Right renal pelvis (tissue), 4 donors: ENCODE results near the gene GAGE12H. TPM values are rescaled to one million over a fixed set of nuclear protein-coding genes. Genes with fewer than 3 reads are reported as not detected.
"Not testable (repeated sequence)": the region's sequence is repeated elsewhere in the genome, so short reads cannot be mapped to it uniquely, and the experiment has no call there.

Source experiments
- DNase-seq, 4 donors: peaks; one replicate each; pipeline ENCODE4 v3.0.0-alpha.2; 2013; ENCODE audit warnings: low read depth in 4 of 4, low spot score in 3 of 4, missing footprints in 1 of 4
- polyA plus RNA-seq, 4 donors: library from polyadenylated mRNA; unstranded; fragments of 120-200 nt; gene quantifications; one replicate each; pipeline ENCODE4 v1.2.1, GENCODE V29; 2013; ENCODE audit not compliant: insufficient read length in 4 of 4

Gene GAGE12H
- polyA plus RNA-seq: not detected

- not testable (repeated sequence) for DNase-seq
Measured at GRCh38 chrX:49579649-49580048, at the start of gene GAGE12H. GAGE12H (plus strand) TSS chrX:49579949; CDS start chrX:49581104, 1,155 bp downstream.

- DNase-seq: not testable (repeated sequence)
Measured at GRCh38 chrX:49531877-49532276, 47.9 kb upstream of the GAGE12H start, which contains the start of gene GAGE12C. GAGE12C (plus strand) TSS chrX:49532177; CDS start chrX:49533332, 1,155 bp downstream.

GRCh38 chrX:49541433-49541832 lies 38.3 kb upstream of the GAGE12H start, which contains the start of gene GAGE12D:
GAGE12D (plus strand) TSS chrX:49541733; CDS start chrX:49542888, 1,155 bp downstream.
- DNase-seq: not testable (repeated sequence)

GRCh38 chrX:49550989-49551388 lies 28.8 kb upstream of the GAGE12H start, which contains the start of gene GAGE12E:
GAGE12E (plus strand) TSS chrX:49551289; CDS start chrX:49552444, 1,155 bp downstream.
- DNase-seq: not testable (repeated sequence)

- DNase-seq: not testable (repeated sequence)
Measured at GRCh38 chrX:49560542-49560941, 19.2 kb upstream of the GAGE12H start, which contains the start of gene GAGE12F. GAGE12F (plus strand) TSS chrX:49560842; CDS start chrX:49561997, 1,155 bp downstream.

GRCh38 chrX:49568728-49569127 lies 11.0 kb upstream of the GAGE12H start:
- DNase-seq: not testable (repeated sequence)

- DNase-seq: not testable (repeated sequence)
Measured at GRCh38 chrX:49569152-49569551, 10.6 kb upstream of the GAGE12H start.

- not testable (repeated sequence) for DNase-seq
Measured at GRCh38 chrX:49570100-49570499, 9.6 kb upstream of the GAGE12H start, which contains the start of gene GAGE12G. GAGE12G (plus strand) TSS chrX:49570400; CDS start chrX:49571555, 1,155 bp downstream.

GRCh38 chrX:49589196-49589595 lies 9.4 kb downstream of the GAGE12H start, which contains the start of gene GAGE2A:
GAGE2A (plus strand) TSS chrX:49589496; CDS start chrX:49590651, 1,155 bp downstream.
- DNase-seq: not testable (repeated sequence)

- DNase-seq: not testable (repeated sequence)
Measured at GRCh38 chrX:49589769-49590478, 10.2 kb downstream of the GAGE12H start.

- not testable (repeated sequence) for DNase-seq
Measured at GRCh38 chrX:49590488-49590887, 10.7 kb downstream of the GAGE12H start.

GRCh38 chrX:49598720-49599119 lies 19.0 kb downstream of the GAGE12H start, which contains the start of gene GAGE1:
GAGE1 (plus strand) TSS chrX:49599020; CDS start chrX:49600175, 1,155 bp downstream.
- DNase-seq: not testable (repeated sequence)

GRCh38 chrX:49610718-49611310 lies 31.1 kb downstream of the GAGE12H start:
- DNase-seq: no peak

- no peak for DNase-seq
Measured at GRCh38 chrX:49618574-49618973, 38.8 kb downstream of the GAGE12H start.

- DNase-seq: no peak
Measured at GRCh38 chrX:49627086-49627777, 47.5 kb downstream of the GAGE12H start.

Other genes with a start within 250 kb of the GAGE12H start
- not detected for gene GAGE13, start 248.4 kb upstream of the GAGE12H start, polyA plus RNA-seq
- not detected for gene GAGE12C, start 47.8 kb upstream of the GAGE12H start, polyA plus RNA-seq
- gene GAGE12D, start 38.2 kb upstream of the GAGE12H start, polyA plus RNA-seq: not detected
- under 1 TPM in 1 of 4 donors, not detected in 3; 0.51 TPM for gene GAGE12E, start 28.7 kb upstream of the GAGE12H start, polyA plus RNA-seq
- not detected for gene GAGE12F, start 19.1 kb upstream of the GAGE12H start, polyA plus RNA-seq
- gene GAGE12G, start 9.5 kb upstream of the GAGE12H start, polyA plus RNA-seq: not detected
- gene GAGE2A, start 9.5 kb downstream of the GAGE12H start, polyA plus RNA-seq: not detected
- not detected for gene GAGE1, start 19.1 kb downstream of the GAGE12H start, polyA plus RNA-seq
- not detected for gene PAGE1, start 116.0 kb downstream of the GAGE12H start, polyA plus RNA-seq
- 1 to 10 TPM in 2 of 4 donors, under 1 TPM in 2; 0.79 to 1.6 (median 1.2) TPM for gene PAGE4, start 249.4 kb downstream of the GAGE12H start, polyA plus RNA-seq